ENCODE data around the gene DLAT.
"Not testable (repeated sequence)": the region's sequence is repeated elsewhere in the genome, so short reads cannot be mapped to it uniquely, and the experiment has no call there.

The DLAT gene

DNA sequence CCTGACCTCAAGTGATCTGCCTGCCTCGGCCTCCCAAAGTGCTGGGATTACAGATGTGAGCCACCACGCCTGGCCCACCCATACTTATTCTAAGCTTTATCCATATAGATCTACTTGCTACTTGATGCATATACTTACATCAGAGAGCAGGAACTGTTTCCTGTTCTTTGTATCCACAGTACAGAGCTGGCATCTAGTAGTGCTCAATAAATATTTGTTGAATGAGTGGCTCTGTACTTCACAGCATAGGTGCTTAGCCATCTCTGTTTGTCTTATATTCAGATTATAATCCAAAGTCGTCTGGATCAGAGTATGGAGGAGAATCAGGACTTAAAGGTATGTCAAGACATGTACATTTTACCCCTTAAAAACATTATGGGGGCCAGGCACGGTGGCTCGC lies 38.6 kb upstream of the DLAT start:
- Histone ChIP-seq H3K9me3 (ENCODE audit: control insufficient read depth, insufficient read depth, low read length) (no peaks in the 10 kb centered on the region), H3K4me3 (ENCODE audit: low read depth, low read length) (no peak overlapping the region), H3K36me3 (ENCODE audit: control insufficient read depth, insufficient read depth, low read length) (peaks cover 8% of the 10 kb centered on the region), H3K4me1 (ENCODE audit: control insufficient read depth, insufficient read depth, low read length) (peaks cover 26% of the 10 kb centered on the region), H3K27me3 (ENCODE audit: control insufficient read depth, insufficient read depth, low read length) (no peaks in the 10 kb centered on the region), H3K9ac (ENCODE audit: low read depth, low read length) (no peak overlapping the region)

- Histone ChIP-seq H3K27me3 (ENCODE audit: control insufficient read depth, insufficient read depth, low read length) (no peaks in the 10 kb centered on the region), H3K9ac (ENCODE audit: low read depth, low read length) (no peak overlapping the region), H3K9me3 (ENCODE audit: control insufficient read depth, insufficient read depth, low read length) (no peaks in the 10 kb centered on the region), H3K4me3 (ENCODE audit: low read depth, low read length) (no peak overlapping the region), H3K4me1 (ENCODE audit: control insufficient read depth, insufficient read depth, low read length) (no peaks in the 10 kb centered on the region), H3K36me3 (ENCODE audit: control insufficient read depth, insufficient read depth, low read length) (peaks cover 15% of the 10 kb centered on the region)
Observed at GRCh38 chr11:111990381-111990780, 34.8 kb upstream of the DLAT start.

DNA sequence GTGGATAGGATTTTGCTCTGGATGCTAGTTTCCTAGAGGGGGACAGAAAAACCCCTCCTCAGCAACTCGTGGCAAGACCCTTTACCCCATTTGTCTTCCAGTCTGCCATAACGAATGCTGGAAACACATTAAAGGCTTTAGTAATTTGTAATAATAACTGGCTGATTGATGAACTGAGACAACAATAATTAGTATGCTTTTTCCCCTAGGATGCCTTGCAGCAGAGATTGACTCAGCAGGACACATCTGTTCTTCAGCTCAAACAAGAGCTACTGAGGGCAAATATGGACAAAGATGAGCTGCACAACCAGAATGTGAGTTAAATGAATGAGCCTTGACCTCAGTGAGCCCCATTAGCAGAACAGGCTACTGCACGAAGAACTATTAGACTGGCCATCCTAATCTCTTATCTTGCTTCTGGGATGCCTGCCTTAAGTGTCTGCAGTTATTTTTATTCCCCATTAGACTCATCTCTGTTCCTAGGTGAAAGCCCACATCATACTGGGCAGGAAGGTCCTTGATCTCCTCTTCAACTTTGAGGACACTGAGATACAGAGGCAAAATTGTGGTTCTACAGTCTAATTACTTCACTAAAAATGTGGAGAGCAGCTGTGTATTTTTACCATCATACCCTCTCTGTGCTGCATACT lies 32.9 kb upstream of the DLAT start:
- Histone ChIP-seq H3K4me3 (ENCODE audit: low read depth, low read length) (no peak overlapping the region), H3K36me3 (ENCODE audit: control insufficient read depth, insufficient read depth, low read length) (peaks cover 13% of the 10 kb centered on the region), H3K9me3 (ENCODE audit: control insufficient read depth, insufficient read depth, low read length) (no peaks in the 10 kb centered on the region), H3K9ac (ENCODE audit: low read depth, low read length) (no peak overlapping the region), H3K27me3 (ENCODE audit: control insufficient read depth, insufficient read depth, low read length) (no peaks in the 10 kb centered on the region), H3K4me1 (ENCODE audit: control insufficient read depth, insufficient read depth, low read length) (no peaks in the 10 kb centered on the region)

DNA sequence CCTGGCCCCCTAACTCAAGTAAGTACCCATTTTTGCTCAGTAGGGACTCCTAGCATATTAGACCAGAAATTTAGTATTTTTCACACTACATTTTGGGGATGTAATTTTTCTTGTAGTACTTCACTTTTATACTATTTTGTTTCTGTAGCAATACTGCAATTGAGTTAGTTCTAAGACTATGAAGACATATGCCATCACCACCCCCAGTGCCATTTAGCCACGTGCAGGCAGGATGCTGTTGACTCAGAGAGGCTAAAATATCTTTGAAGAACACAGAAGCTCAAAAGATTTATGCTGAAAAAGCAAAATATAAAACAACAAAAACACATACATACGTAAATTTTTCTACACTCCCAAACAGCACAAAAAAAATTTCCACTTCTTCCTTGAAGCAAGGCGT lies 29.1 kb upstream of the DLAT start:
- peaks cover 13% of the 10 kb centered on the region for H3K36me3 ChIP-seq (ENCODE audit: control insufficient read depth, insufficient read depth, low read length)
- H3K9me3 ChIP-seq (ENCODE audit: control insufficient read depth, insufficient read depth, low read length), result no peaks in the 10 kb centered on the region
- no peak overlapping the region for H3K4me3 ChIP-seq (ENCODE audit: low read depth, low read length)
- H3K27me3 ChIP-seq (ENCODE audit: control insufficient read depth, insufficient read depth, low read length), result no peaks in the 10 kb centered on the region
- H3K4me1 ChIP-seq (ENCODE audit: control insufficient read depth, insufficient read depth, low read length), result no peaks in the 10 kb centered on the region
- H3K9ac ChIP-seq (ENCODE audit: low read depth, low read length), result no peak overlapping the region

DNA sequence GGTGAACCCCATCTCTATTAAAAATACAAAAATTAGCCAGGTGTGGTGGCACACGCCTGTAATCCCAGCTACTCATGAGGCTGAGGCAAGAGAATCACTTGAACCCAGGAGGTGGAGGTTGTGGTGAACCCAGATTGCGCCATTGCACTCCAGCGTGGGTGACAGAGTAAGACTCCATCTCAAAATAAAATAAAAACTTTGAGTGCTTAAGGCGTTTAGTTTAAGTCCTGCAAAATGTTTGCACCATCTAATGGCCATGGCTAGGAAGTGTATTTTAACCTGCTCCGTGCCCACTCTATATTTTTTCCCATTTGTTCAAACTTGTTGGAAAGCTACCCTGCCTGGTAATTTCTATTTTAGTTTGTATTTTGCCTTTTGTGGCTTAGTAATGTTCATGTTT lies 28.5 kb upstream of the DLAT start:
- H3K9ac ChIP-seq (ENCODE audit: low read depth, low read length); H3K9me3 ChIP-seq (ENCODE audit: control insufficient read depth, insufficient read depth, low read length); H3K4me3 ChIP-seq (ENCODE audit: low read depth, low read length); H3K4me1 ChIP-seq (ENCODE audit: control insufficient read depth, insufficient read depth, low read length); H3K27me3 ChIP-seq (ENCODE audit: control insufficient read depth, insufficient read depth, low read length): not testable (repeated sequence)
- peaks cover 13% of the 10 kb centered on the region for H3K36me3 ChIP-seq (ENCODE audit: control insufficient read depth, insufficient read depth, low read length)

DNA sequence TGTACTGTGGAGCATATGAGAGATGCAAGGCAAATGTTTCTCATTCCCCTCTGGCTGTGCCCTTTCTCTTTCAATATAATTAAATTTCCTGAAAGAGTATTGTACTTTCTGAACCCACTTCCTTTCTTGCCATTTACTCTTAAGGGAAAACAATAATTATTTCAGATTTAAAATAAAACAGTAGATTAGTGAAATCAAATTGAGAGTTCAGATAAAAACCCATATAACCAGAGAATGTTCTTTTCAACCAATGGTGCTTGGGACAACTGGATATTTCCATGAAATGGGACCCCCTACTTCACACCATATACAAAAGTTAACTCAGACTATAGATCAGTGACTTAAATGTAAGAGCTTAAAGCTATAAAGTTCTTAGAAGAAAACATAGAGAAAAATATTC lies 26.1 kb upstream of the DLAT start:
- Histone ChIP-seq H3K4me1 (ENCODE audit: control insufficient read depth, insufficient read depth, low read length) (no peaks in the 10 kb centered on the region), H3K36me3 (ENCODE audit: control insufficient read depth, insufficient read depth, low read length) (peaks cover 8% of the 10 kb centered on the region), H3K9ac (ENCODE audit: low read depth, low read length) (no peak overlapping the region), H3K27me3 (ENCODE audit: control insufficient read depth, insufficient read depth, low read length) (no peaks in the 10 kb centered on the region), H3K4me3 (ENCODE audit: low read depth, low read length) (no peak overlapping the region), H3K9me3 (ENCODE audit: control insufficient read depth, insufficient read depth, low read length) (peaks cover under 1% of the 10 kb centered on the region)

DNA sequence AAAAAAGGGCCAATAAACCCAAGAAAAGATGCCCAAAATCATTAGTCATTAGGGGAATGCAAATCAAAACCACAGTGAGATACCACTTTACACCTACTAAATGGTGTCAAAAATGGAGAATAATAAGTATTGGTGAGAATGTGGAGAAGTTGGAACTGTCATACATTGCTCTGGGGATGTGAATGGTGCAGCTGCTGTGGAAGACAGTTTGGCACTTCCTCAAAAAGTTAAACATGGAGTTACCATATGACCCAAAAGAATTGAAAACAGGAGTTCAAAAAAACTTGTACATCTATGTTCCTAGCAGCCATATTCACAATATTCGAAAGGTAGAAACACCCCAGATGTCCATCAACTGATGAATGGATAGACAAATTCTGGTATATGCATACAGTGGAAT lies 24.5 kb upstream of the DLAT start:
- Histone ChIP-seq H3K4me3 (ENCODE audit: low read depth, low read length) (no peak overlapping the region), H3K27me3 (ENCODE audit: control insufficient read depth, insufficient read depth, low read length) (no peaks in the 10 kb centered on the region), H3K36me3 (ENCODE audit: control insufficient read depth, insufficient read depth, low read length) (no peaks in the 10 kb centered on the region), H3K4me1 (ENCODE audit: control insufficient read depth, insufficient read depth, low read length) (no peaks in the 10 kb centered on the region), H3K9me3 (ENCODE audit: control insufficient read depth, insufficient read depth, low read length) (peaks cover 3% of the 10 kb centered on the region), H3K9ac (ENCODE audit: low read depth, low read length) (no peak overlapping the region)

GRCh38 chr11:112002491-112003216 lies 22.6 kb upstream of the DLAT start:
- H3K9me3 ChIP-seq (ENCODE audit: control insufficient read depth, insufficient read depth, low read length), result peaks cover 3% of the 10 kb centered on the region
- no peak overlapping the region for H3K9ac ChIP-seq (ENCODE audit: low read depth, low read length)
- no peaks in the 10 kb centered on the region for H3K36me3 ChIP-seq (ENCODE audit: control insufficient read depth, insufficient read depth, low read length)
- no peaks in the 10 kb centered on the region for H3K27me3 ChIP-seq (ENCODE audit: control insufficient read depth, insufficient read depth, low read length)
- H3K4me1 ChIP-seq (ENCODE audit: control insufficient read depth, insufficient read depth, low read length), result no peaks in the 10 kb centered on the region
- H3K4me3 ChIP-seq (ENCODE audit: low read depth, low read length), result no peak overlapping the region

GRCh38 chr11:112004389-112004788 lies 20.8 kb upstream of the DLAT start:
- Histone ChIP-seq H3K4me3 (ENCODE audit: low read depth, low read length) (no peak overlapping the region), H3K9ac (ENCODE audit: low read depth, low read length) (no peak overlapping the region), H3K27me3 (ENCODE audit: control insufficient read depth, insufficient read depth, low read length) (no peaks in the 10 kb centered on the region)

DNA sequence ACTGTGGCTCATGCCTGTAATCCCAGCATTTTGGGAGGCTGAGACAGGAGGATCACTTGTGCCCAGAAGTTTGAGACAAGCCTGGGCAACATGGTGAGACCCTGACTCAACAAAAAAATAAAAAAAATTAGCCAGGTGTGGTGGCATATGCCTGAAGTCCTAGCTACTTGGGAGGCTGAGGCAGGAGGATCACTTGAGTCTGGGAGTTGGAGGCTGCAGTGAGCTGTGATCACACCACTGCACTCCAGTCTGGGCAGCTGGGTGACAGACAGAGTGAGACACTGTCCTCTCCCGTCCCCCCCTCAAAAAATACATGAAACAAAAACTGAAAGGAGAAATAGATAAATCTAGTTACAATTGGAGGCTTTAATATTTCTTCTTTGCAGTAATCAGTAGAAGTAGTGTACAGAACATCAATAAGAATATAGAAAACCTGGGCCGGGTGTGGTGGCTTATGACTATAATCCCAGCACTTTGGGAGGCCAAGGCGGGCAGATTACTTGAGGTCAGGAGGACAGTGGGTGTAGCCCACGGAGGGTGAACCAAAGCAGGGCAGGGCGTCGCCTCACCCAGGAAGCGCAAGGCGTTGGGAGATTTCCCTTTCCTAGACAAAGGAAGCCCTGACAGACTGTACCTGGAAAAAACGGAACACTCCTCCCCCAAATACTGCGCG lies 19.6 kb upstream of the DLAT start:
- no peaks in the 10 kb centered on the region for H3K4me1 ChIP-seq (ENCODE audit: control insufficient read depth, insufficient read depth, low read length)

More at GRCh38 chr11:112004389-112004788, 20.8 kb upstream of the DLAT start:
- Histone ChIP-seq H3K36me3 (ENCODE audit: control insufficient read depth, insufficient read depth, low read length) (no peaks in the 10 kb centered on the region), H3K4me1 (ENCODE audit: control insufficient read depth, insufficient read depth, low read length) (no peaks in the 10 kb centered on the region), H3K9me3 (ENCODE audit: control insufficient read depth, insufficient read depth, low read length) (peaks cover 3% of the 10 kb centered on the region)

GRCh38 chr11:112006095-112006441 lies 19.1 kb upstream of the DLAT start:
- not testable (repeated sequence) for H3K36me3 ChIP-seq (ENCODE audit: control insufficient read depth, insufficient read depth, low read length); H3K9ac ChIP-seq (ENCODE audit: low read depth, low read length); H3K4me3 ChIP-seq (ENCODE audit: low read depth, low read length); H3K4me1 ChIP-seq (ENCODE audit: control insufficient read depth, insufficient read depth, low read length); H3K27me3 ChIP-seq (ENCODE audit: control insufficient read depth, insufficient read depth, low read length); H3K9me3 ChIP-seq (ENCODE audit: control insufficient read depth, insufficient read depth, low read length)

More for the DNA sequence above, 19.6 kb upstream of the DLAT start:
- Histone ChIP-seq H3K9ac (ENCODE audit: low read depth, low read length) (no peak overlapping the region), H3K9me3 (ENCODE audit: control insufficient read depth, insufficient read depth, low read length) (peaks cover 3% of the 10 kb centered on the region), H3K27me3 (ENCODE audit: control insufficient read depth, insufficient read depth, low read length) (no peaks in the 10 kb centered on the region), H3K36me3 (ENCODE audit: control insufficient read depth, insufficient read depth, low read length) (no peaks in the 10 kb centered on the region), H3K4me3 (ENCODE audit: low read depth, low read length) (no peak overlapping the region)

DNA sequence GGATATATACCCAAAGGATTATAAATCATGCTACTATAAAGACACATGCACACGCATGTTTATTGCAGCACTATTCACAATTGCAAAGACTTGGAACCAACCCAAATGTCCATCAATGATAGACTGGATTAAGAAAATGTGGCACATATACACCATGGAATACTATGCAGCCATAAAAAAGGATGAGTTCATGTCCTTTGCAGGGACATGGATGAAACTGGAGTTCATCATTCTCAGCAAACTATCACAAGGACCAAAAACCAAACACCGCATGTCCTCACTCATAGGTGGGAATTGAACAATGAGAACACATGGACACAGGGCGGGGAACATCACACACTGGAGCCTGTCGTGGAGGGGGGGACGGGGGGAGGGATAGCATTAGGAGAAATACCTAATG lies 13.8 kb upstream of the DLAT start:
- not testable (repeated sequence) for H3K9ac ChIP-seq (ENCODE audit: low read depth, low read length); H3K9me3 ChIP-seq (ENCODE audit: control insufficient read depth, insufficient read depth, low read length); H3K36me3 ChIP-seq (ENCODE audit: control insufficient read depth, insufficient read depth, low read length); H3K4me3 ChIP-seq (ENCODE audit: low read depth, low read length); H3K4me1 ChIP-seq (ENCODE audit: control insufficient read depth, insufficient read depth, low read length); H3K27me3 ChIP-seq (ENCODE audit: control insufficient read depth, insufficient read depth, low read length)
